ENCODE results near the gene LZIC.

GRCh38 chr1:9989773-9990172 lies 46.6 kb upstream of the LZIC start:
- TF ChIP-seq, protein P1, sequence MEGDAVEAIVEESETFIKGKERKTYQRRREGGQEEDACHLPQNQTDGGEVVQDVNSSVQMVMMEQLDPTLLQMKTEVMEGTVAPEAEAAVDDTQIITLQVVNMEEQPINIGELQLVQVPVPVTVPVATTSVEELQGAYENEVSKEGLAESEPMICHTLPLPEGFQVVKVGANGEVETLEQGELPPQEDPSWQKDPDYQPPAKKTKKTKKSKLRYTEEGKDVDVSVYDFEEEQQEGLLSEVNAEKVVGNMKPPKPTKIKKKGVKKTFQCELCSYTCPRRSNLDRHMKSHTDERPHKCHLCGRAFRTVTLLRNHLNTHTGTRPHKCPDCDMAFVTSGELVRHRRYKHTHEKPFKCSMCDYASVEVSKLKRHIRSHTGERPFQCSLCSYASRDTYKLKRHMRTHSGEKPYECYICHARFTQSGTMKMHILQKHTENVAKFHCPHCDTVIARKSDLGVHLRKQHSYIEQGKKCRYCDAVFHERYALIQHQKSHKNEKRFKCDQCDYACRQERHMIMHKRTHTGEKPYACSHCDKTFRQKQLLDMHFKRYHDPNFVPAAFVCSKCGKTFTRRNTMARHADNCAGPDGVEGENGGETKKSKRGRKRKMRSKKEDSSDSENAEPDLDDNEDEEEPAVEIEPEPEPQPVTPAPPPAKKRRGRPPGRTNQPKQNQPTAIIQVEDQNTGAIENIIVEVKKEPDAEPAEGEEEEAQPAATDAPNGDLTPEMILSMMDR (IDR thresholded peaks at IDR 0.05): no peak
- TF ChIP-seq POLR2AphosphoS5 (IDR thresholded peaks at IDR 0.05): no peak
